HT1080 (cell line): ENCODE measurements around the gene SURF1. TPM values are rescaled to one million over a fixed set of nuclear protein-coding genes. Genes with fewer than 3 reads are reported as not detected.
A peak's percentile ranks its signal among the peaks of the same experiment; 100 is the strongest.
"Not testable (repeated sequence)": the region's sequence is repeated elsewhere in the genome, so short reads cannot be mapped to it uniquely, and the experiment has no call there.

Source experiments
- DNase-seq: peaks from one replicate; pipeline ENCODE4 v3.0.0-alpha.2; 2015; ENCODE audit warnings: low read depth
- total RNA-seq: library from RNA; depleted of rRNA; stranded (reverse); fragments of >200 nt; shearing (Covaris generic); gene quantifications from 2 replicates; pipeline ENCODE4 v1.2.3, GENCODE V29; 2014

Gene SURF1
- total RNA-seq, 1 experiment from 2014 or later: 35.3 TPM

GRCh38 chr9:133345596-133345995, 10.7 kb downstream of the SURF1 start:
- DNase-seq: no peak

DNA sequence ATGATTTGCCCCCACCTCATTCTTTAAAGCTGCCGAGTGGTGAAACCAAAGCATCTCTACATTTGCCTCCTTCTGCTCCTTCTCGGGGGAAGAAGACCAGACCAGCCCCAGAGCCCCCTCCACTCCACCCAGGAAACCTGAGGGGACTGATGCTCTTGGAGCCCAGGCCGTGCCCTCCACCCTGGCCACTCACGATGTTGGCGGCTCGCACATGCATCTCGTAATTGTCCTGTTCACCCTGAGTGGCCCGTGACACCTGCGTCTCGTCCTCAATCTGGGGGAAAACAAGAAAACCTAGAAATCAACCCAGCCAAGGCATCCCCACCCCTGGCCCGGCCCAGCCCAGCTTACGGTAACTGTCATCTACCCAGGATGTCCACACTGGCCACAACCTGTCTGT, 11.3 kb downstream of the SURF1 start:
- no peak for DNase-seq

- no peak for DNase-seq
These were observed 12.2 kb downstream of the SURF1 start for GRCh38 chr9:133344071-133344470.

DNA sequence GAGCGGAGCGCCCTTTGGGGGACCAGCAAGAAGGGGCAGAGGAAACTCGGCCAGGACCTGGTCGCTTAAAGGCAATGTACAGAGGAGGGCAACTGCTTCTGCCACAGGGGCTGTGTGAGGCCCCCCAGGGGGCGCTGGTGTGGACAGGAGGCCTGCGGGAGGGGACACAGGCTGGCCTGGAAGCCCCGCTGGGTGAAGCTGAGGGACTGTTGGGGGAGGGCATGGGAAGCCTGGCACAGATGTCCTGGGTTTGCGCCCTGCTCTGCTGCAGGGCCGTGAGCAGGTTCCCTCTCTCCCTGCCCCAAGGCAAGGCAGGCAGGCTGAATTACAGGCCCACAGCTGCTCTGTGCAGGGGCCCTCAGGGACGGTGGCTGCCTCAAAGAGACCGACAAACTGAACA, 13.7 kb downstream of the SURF1 start:
- DNase-seq: no peak

- no peak for DNase-seq
These were observed 14.2 kb downstream of the SURF1 start for GRCh38 chr9:133342069-133342406.

DNA sequence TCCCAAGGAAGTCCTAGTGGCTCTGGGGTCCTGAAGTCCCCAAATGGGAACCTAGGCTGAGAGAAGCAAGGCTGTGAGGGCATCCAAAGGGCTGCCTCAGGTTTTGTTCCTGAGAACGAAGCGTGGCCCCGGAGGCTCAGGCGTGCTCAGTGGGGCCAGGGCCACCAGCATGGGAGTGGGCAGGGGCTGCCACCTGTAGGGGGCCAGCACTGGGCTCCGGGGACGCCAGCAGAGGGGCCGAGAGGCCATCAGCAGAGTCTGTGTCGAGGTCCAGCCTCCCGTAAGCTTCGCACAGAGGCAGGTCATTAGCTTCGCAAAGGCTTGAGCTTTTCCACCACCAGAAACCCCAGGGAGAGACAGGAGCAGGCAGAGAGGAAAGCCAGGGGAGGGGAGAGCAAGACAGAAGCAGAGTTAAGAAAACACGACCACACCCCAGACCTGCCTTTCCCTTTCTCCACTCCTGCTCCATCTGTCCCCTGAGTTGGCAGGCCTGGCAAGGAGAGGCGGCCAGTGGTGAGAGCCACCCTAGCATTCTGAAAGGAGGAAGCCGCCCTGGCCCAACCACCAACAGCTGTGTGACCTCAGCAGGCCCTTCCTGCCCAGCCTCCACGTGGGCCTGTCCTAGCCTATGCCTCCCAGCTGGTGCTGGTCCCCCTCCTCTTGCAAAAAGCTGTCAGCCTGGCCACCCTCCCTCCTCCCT, 14.8 kb downstream of the SURF1 start:
- DNase-seq: no peak

- no peak for DNase-seq
These were observed 15.4 kb downstream of the SURF1 start for GRCh38 chr9:133340916-133341315.

- no peak for DNase-seq
These were observed 16.0 kb downstream of the SURF1 start for GRCh38 chr9:133340256-133340655.

DNA sequence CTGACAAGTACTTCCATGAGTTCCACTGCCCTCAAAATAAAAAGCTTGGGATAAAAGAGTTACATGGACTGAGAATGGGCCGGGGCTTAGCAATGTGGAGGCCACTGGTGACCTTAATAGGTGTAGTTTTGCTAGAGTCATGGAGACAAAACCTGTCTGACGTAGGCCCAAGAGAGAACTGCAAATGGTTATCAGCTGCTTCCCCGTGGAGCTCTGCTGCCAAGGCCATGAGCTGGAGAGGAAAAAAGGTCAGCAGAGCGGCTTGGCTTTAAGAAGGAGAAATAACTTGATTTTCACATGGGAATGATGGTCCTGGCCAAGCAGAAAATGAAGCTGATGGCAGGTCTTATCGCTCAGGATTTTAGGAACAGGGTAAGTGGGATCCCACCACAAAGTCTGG, 16.6 kb downstream of the SURF1 start:
- DNase-seq: no peak

- peak; percentile 91 for DNase-seq
These were observed 20.1 kb downstream of the SURF1 start, which contains the start of gene SURF6 for GRCh38 chr9:133335924-133336811. Gene SURF6, minus strand, starts transcription at chr9:133336188. Its CDS starts 56 bp downstream, at chr9:133336132.

DNA sequence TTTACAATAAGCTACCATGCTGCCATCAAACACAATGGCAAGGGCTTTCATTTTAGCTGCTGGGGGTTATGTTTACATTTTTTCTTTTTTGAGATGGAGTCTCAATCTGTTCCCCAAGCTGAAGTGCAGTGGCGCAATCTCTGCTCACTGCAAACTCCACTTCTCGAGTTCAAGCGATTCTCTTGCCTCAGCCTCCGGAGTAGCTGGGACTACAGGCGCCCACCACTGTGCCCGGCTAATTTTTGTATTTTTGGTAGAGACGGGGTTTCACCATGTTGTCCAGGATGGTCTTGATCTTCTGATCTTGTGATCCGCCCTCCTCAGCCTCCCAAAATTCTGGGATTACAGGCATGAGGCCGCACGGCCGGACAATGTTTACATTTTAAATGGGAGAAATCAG, 21.4 kb downstream of the SURF1 start:
- DNase-seq: not testable (repeated sequence)

GRCh38 chr9:133334161-133334560, 22.1 kb downstream of the SURF1 start:
- DNase-seq: no peak

DNA sequence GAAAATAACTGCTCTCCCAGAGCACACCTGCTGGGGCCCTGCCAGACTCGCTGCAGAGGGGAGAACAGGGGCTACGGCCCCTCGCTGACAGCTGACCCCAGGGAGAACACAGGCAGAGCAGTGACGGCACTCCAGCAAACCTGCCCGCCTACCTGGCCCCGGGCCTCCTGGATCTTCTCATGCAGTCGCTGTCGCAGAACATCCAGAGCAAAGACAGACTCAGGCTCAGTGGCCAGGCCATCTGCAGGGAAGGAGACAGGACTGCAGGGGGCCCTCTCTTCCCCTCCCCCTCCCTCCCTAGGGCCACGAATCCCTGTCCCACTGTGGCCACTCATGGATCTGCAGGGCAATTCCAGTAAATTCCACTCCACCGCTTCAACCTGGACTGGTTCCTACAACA, 22.7 kb downstream of the SURF1 start:
- no peak for DNase-seq

DNA sequence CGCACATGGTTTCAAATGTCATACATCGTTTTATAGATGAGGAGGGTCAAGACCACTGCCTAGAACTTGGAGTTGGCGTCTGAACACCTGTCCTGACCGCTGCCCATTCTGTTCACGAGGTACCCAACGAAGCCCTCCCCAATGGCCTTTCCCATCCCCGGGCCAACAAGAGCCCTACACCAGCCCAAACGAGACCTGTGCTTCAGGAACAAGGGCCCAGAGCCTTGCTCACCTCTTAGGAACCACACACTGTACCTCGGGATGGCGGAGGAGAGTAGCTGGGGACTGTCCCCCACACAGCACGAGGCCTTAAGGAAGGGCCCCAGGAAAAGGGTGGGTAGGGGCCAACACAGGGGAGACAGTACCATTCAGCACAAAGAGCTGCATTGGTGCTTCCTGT, 23.3 kb downstream of the SURF1 start:
- no peak for DNase-seq

DNA sequence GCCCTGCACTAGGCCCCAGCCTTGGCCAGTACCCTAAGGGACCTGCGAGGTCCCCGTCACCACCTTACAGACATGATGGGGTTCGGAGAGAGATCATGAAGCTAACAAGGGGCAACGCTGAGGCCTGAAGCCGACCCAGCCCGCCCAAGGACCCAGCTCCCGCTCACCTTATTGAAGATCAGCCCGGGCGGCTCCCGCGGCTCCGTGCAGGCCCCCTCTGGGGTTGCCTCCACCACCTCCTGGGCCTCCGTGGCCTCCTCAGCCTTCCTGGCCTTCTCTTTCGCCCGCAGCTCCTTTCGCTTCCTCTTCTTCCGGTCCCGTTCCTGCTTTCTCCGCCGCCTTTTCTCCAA, 23.9 kb downstream of the SURF1 start:
- DNase-seq: no peak

GRCh38 chr9:133331641-133332380, 24.5 kb downstream of the SURF1 start:
- no peak for DNase-seq

- DNase-seq: no peak
These were observed 25.1 kb downstream of the SURF1 start for GRCh38 chr9:133331221-133331620.

DNA sequence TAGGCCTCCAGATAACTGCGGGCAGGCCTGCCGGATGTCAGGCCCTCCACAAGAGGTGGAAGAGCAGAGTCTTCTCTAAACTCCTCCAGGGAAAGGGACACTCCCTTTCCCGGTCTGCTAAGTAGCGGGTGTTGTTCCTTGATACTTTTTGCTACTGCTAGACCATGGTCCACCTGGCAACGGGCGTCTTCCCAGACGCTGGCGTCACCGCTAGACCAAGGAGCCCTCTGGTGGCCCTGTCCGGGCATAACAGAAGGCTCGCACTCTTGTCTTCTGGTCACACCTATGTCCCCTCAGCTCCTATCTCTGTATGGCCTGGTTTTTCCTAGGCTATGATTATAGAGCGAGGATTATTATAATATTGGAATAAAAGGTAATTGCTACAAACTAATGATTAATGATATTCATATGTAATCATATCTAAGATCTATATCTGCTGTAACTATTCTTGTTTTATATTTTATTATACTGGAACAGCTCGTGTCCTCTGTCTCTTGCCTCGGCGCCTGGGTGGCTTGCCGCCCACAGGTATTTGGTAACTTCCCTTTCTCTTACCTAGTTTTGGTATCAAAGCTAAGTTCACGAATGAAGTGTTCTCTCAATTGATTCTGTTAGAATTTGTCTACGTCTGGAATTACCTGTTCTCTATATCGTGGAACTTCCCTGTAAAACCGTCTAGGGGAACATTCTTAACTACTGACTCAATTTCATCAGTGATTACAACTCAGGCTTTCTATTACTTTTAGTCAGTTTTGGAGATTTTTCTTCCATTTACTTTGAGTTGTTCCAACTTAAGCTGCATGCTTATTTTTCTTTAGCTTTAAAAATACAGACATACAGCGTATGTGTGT, 26.8 kb downstream of the SURF1 start:
- DNase-seq: peak; percentile 44

- DNase-seq: no peak
These were observed 28.3 kb downstream of the SURF1 start for GRCh38 chr9:133327834-133328484.

GRCh38 chr9:133327021-133327420, 29.3 kb downstream of the SURF1 start:
- not testable (repeated sequence) for DNase-seq
